Measurements from ENCODE around the gene AP3B2.
A peak's percentile ranks its signal among the peaks of the same experiment; 100 is the strongest.

AP3B2 gene

DNA sequence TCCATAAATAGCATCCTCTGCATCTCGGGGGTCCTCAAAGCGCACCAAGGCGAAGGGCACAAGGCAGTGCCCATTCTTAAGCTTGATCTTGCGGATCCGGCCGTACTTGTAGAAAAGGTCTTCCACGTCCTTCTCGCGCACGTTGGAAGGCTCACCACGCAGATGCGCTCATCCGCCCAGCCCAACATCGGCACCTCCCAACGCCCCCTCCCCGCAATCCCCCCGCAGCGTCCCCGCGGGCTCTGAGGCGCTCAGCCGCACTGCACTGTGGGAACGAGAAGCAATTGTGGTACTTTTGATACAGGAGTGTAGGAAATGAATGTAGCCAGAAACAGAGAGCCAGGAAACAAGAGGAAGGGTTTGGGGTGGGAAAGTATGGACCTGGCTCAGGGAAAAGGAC lies 17.5 kb downstream of the AP3B2 start:
- DNase-seq (ENCODE audit: low read depth in 2 of 2) = no peak

DNA sequence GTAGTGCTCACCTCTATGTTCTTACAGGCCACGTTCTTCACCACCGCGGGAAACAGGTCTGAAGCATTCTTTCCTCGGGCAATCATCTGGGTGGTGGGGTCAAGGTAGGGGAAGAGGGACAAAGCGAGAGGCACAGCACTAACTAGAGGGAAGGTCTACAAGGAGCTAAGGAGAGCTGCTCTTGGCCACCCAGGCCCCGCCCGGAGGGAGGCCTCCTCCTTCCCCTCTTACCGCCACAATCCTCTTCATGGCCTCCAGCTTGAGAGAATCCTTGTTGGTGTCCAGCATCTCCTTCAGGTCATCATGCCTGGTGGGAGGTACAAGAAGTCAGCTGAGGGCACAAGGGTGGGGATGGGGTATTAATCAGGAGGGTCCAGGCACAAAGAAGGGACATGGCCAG lies 20.5 kb downstream of the AP3B2 start:
- DNase-seq (ENCODE audit: low read depth in 2 of 2) = no peak

DNA sequence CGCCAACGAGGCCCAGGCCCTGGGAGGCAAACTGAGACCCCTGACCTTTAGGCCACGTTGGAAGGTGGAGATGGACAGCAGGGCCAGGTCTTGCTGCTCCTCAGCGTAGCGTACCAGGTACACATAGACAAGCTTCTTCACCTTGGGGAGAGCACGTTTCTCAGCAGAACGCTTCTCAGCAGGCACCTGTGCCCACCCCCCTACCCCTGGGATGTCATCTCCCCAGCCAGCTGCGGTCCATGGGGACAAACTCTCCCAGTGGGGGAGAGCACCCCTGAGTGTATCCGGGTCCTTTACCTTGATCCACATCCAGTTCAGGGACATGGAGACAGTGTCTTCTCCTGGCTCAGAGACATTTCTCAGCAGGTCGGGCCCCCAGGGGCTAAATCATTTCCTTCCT lies 21.0 kb downstream of the AP3B2 start:
- no peak for DNase-seq (ENCODE audit: low read depth in 2 of 2)

DNA sequence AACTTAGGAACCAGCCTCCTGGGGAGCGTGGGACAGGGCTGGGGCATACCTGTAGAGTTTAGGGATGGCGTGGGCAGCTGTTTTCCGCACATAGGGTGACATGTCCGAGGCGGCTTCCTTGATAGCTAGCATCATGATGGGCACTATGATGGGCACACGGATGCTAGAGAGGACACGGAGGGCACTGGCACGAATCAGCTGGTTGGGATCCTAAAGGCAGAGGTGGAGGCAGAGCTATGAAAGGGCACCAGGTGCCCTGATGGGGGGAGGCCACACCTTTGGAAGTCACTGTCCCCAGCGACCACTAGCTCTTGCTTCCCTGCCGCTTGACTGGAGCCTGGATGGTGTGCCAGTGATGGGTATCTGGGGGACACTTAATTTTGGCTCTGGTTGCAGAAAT lies 28.3 kb downstream of the AP3B2 start:
- DNase-seq (ENCODE audit: low read depth in 2 of 2) = no peak

DNA sequence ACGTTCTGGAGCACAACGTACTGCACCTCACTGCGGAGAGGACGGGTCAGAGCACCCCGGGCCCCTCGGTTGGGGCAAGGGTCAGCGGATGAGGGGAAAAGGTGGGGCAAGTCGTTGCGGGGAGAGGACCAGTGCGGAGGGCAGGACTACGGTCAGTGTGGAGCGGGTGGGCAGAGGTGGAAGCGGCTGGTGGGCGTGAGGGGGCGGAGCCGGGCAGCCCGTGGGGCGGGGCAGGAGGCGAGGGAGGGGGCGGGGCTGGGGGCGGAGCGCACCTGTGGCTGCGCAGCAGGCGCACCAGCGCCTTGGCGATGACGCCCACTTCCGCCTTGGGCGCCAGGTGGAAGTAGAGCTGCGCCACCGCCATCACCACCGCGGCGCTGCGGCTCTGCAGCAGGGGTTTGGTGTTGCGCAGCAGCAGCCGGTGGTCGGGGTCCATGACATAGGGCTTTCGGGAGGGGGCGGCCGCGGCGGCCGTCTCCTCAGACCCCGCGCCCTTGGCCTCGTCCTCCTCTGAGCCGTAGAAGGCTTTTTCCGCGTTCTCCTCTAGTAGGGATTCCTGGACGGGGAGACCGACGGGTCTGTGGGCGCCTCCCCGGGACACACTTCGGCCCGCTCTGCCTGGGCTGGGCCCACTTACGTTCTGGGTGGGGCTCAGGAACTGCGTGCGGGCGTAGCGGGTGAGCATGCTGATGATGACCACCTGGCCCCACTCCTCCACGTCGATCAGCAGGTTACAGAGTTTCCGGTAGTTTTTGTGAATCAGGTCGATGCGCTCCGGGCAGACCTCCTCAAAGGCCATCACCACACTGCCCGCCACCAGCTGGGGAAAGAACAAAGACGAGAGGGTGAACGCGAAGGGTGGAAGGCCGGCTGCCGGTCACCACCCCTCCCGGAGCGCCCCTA lies 29.2 kb downstream of the AP3B2 start:
- DNase-seq (ENCODE audit: low read depth in 2 of 2) = peak; percentile 55 to 80

DNA sequence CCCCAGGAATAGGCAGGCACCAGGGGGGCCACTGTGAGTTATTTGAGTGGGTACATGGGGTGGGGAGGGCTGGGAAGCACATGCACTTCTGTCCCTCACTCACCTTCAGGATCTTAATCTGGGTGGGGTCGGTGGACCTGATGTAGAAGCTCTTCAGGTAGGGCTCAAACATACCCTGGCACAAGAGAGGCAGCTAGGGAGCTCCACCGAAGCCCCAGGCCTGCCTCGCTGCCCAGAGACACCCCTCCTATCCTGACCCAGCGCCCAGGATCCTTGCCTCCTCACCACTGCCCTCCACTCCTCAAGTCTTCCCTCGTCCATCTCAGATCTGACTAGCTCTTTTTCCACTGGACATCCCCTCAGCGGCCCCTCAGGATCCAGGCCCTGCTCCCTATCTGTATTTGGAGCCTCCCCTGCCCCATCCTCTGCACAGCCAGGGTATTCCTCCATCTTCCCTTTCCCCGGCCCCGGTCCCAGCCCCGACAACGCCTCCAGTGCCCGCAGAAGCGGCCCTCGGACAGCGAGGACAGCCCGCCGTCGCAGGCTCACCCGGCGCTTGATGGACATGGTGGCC lies 30.0 kb downstream of the AP3B2 start:
- no peak for DNase-seq (ENCODE audit: low read depth in 2 of 2)

DNA sequence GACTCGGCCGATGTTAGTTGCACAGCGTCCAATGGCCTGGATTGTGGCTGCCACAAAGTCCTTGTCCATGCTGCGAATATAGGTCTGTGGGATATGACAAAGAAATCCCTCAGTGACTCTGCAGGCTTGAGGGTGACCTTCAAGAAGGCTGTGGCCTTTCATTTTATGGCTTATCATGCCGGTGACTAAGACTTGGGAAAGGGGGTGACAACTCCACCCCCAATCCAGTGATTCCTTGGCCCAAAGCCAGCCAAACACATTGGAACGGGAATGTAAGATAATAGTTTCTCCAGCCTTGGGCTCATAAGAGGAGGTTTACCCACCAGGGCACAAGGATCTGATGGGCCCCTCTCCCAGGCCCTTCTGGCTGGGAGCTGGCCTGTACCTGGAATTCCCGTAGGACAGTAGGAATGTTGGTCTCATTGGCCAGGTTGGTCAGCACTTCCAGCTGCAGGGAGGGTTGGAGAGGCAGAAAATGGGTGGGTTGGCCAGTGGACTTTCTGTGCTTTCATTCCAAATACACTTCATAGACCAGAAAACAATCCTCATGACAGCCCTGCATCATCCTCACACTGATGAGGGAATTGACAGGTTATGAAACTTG lies 31.9 kb downstream of the AP3B2 start:
- no peak for DNase-seq (ENCODE audit: low read depth in 2 of 2)

DNA sequence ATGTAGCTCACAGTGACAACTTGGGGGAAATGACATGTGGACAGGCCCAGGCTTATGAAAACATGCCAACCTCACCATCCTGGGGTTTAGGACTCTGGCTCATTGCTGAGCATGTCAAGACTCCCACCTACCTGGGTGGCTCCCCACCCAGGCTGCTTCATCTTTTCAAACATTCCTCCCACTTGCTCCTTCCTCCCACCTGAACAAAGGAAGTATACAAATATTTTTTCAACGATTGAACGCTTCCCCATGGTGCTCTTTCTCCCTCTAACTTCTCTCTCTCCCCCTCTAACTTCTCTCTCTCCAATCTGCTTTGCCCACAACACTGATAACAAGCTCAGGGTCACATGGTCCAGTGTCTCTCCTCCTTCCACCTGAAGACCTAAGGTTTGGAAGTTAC lies 34.8 kb downstream of the AP3B2 start:
- DNase-seq (ENCODE audit: low read depth in 2 of 2) = no peak

DNA sequence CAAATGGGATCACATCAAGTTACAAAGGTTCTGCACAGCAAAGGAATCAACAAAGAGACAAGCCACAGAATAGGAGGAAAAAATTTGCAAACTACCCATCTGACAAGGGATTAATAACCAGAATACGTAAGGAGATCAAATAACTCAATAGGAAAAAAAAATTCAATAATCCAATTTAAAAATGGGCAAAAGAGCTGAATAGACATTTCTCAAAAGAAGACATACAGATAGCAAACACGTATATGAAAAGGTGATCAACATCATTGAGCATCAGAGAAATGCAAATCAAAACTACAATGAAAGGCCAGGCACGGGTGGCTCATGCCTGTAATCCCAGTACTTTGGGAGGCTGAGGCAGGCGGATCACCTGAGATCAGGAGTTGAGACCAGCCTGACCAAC lies 39.0 kb downstream of the AP3B2 start:
- no peak for DNase-seq (ENCODE audit: low read depth in 2 of 2)

DNA sequence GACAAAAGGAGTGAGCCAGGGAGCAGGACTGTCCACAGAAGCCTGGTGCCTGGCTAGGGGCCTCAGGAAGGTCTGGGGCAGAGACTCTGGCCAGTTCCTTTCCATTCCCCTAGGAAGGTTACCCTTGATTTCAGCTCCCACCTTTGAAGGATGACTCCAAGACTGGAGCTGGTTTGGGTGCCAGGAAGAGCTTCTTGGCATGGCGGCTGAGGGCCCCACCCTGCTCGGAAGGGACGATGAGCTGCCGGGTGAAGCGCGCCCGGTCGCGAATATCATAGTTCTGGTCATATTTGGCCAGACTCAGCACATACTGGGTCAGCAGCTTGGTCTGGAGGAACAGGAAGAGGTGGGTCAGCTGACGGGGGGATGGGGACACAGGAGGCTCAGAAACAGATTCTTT lies 43.1 kb downstream of the AP3B2 start:
- no peak for DNase-seq (ENCODE audit: low read depth in 2 of 2)

DNA sequence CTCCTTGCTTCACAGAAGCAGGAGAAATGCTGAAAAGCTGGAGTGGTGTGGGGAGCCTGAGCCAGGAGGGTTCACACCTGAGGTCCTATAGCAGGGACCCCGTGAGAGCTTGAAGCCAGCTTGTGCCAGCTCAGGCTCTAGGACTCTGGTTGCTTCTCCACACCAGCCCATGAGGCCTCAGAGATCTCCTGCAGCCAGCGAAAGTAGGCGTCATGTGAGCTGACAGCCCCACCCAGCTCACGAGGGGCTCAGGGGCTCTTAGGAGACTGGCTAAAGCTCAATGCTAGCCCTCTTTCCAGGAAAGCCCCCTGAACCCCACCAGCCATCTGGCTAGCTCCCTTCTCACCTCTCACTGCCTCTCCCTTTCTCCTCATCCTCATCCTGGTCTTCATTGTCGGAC lies 45.7 kb downstream of the AP3B2 start:
- DNase-seq (ENCODE audit: low read depth in 2 of 2) = no peak

DNA sequence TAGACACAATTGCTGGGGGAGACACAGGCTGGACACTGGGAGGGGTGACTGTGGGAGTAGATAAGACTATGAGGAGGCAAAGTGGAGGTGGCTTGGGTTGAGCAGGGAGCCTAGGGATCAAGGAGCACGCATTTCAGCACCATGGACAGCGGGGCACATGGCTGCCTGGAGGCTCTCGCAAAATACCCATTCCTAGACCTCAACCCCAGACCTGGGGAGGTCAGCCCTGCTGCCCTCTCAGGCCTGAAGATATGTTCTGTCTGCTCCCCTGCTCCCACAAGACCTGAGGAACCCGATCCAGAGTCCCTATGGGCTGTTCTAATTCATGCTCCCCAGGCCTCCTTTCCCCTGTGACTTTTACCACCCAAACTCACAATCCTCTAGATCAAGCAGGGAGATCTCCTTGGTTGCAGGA lies 46.5 kb downstream of the AP3B2 start:
- no peak for DNase-seq (ENCODE audit: low read depth in 2 of 2)

DNA sequence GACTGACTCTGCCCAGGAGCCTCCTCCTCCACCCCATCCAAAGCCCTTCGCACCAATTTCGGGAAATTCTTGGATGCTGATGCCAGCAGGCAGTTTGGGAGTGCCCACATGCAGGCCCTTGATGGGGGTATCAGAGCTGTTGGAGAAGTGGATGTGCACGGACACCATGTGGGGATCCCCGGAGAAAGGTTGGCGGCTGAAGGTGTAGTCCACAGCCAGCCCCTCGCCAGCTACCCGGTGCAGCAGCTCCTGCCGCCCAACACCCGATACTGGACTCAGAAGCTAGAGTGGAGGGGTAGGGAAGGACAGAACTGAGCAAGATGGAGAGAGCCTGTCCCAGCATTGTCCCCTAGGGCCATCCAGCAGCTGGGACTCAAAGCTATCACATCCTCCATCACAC lies 47.0 kb downstream of the AP3B2 start:
- DNase-seq (ENCODE audit: low read depth in 2 of 2) = no peak

DNA sequence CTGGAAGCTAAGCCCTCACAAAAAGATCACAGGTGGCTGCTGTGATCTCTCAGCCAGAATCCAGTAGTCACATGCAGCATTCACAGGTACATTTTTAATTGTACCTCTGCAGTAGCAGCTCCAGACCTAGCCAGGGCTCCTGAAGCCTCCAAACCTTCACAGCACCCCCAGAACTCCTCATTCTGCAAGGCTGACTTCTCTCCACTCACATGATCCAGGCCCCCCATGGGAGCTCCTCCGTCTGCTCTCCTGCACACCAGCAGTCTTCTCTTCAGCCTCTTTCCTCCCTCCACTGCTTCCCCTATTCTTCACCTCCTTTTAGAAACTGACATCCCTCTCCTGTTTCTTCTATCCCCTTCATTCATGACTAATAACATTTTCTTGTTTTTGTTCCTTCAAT lies 49.3 kb downstream of the AP3B2 start:
- DNase-seq (ENCODE audit: low read depth in 2 of 2) = no peak

DNA sequence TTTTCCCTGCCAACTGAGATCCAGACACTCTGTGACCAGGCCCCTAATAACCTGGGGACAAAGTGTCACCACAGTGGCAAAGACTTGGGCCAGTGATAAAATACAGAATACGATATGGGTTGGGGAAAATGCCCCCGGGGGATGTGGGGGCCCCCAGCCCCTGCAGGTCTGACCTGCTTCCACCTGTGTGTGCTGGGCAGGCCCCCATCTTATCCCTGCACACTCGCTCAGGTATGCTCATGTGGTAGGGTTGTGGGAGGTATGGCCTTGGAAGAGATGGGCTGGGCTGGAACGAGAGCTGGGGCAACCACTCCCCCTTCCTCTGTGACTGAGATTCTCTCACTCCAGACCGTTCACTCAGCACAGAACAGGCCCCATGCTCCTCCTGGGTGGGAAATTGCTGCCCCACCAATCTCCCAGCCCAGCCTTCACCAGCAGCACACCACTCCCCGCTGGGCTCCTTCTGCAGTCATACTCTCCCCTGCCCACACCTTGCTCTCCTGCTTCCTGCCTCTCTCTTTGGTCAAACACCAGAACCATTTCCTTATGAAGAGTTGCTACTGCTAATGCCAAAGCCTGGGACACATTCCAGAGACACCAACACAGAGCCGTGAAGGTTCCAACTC lies 52.9 kb downstream of the AP3B2 start:
- DNase-seq (ENCODE audit: low read depth in 2 of 2) = no peak

DNA sequence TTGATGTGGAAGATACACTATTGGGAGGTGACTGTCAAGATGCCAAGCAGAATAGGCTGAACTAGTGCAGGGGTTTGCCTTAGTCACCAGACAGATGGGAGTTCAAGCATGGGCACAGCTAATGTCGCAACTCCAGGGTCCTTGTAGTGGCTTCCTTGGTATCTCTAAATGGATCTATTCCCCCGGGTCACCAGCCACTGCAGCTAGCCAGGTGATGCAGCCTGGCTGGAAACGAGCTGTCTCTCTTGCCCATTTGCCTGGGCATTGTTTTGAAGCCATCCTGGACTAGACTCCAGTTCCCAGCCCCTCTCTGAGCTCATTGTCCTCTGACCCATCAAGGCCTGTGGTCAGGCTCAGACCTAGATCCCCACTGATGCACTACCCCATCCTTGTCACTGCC lies 54.1 kb downstream of the AP3B2 start:
- no peak for DNase-seq (ENCODE audit: low read depth in 2 of 2)

DNA sequence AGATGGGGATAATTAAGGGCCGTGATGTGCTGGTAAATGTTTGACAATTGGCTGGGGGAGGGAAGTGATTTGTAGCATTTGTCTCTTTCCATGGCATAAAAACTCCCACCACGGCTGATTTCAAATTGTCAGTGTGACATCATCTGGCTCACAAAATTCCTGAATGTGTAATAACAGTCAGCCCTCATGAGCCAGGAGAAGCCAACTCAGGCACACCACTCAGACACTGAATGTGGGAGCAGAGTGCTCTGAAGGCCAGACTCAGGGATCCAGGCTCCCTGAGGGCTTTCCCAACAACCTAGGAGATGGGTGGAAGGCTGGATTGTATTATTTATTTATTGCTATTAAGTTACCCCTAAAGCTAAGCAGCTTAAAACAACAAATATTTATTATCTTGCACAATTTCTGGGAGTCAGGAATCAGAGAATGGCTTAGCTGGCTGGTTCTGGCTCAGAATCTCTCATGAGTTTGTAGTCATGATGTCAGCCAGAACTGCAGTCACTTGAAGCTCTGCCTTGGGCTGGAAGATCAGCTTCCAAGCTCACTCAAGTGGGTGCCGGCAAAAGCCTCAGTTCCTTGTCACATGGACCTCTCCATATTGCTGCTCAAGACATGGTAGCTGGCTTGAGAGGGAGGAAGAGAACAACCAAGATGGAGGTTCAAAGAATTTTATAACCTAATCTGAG lies 56.0 kb downstream of the AP3B2 start:
- no peak for DNase-seq (ENCODE audit: low read depth in 2 of 2)

DNA sequence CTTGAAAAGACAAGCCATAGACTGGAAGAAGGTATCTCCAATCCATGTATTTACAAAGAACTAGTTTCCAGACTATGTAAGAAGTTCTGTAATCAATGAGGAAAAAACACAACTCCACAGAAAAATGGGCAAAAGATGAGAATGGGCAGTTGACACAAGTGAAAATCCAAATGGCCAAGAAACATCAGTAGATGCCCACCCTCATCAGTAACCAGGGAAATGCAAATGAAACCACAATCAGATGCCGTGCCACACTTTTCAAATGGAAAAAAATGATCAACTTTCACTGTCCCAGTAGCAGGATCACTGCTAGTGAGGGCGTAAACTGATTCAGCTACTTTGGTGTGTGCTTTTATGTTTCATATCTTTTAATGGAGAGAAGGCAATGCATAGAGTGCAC lies 58.0 kb downstream of the AP3B2 start:
- no peak for DNase-seq (ENCODE audit: low read depth in 2 of 2)

DNA sequence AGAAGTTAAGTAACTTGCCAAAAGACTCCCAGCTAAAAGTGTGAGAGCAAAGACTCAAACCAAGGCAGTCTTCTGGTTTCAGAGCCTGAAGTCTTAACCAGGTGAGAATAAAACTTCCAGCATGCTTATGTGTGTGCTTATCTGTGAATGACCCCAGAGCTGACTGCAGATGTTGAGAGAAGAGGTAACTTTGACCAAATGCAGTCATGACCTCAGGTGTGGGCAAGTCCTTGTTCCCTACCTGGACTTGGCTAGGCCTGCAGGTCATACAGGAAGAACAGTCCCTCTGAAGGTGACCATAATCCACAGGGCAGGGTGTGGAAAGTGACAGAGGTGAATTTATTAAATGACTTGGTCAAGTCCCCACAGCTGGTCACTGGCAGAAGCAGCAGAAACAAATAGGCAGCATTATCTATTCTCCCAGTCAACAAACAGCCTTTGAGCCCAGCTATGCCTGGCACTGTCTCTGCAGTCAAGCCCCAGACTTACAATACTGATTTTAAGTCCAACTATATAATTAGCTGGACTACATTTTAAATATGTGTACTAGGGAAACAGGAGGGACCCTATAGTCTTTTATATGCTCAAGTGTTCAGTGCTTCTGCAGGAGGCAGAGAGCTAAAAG lies 59.5 kb downstream of the AP3B2 start:
- no peak for DNase-seq (ENCODE audit: low read depth in 2 of 2)

DNA sequence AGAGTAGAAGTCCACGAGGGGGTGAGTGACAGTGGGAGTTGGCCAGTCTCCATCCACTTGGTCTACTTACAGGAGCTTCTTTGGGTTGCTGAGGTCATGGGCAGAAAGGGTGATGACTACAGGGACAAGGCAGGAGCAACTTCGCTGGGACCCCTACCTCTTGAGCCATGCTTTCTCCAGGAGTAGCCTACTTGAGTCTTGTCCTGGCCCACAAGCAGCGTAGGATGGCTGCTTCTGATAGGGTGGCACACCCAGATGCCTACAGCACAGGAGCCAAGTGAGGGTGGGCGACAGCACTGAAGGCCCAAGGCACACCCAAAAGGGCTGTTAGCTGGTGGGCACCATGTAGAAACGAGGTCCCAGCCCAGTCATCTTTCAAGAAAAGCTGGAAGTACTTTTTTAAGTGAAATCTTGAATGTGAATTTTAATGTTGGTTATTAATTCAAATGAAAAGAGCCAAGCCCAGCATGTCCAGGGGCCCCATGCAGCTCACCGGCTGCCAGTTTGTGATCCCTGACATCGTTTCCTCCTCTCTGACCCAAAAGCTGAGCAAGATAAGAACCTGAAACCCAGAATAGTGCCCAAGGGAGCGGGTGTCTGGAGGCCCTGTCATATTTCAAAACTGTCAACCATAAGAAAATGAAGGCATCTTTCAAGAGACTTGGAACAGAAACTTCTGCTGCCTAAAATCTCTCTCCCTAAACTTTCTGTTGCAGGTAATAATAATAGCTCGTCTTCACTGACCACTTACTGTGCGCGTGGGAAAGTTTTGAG lies 60.3 kb downstream of the AP3B2 start:
- DNase-seq (ENCODE audit: low read depth in 2 of 2) = no peak

All from stimulated activated CD8-positive, alpha-beta memory T cell treated with anti-CD3 and anti-CD28 coated beads, Interleukin-7, amount 100 ng/mL, for 4 hours (primary cell).